ENCODE measurements around the gene LMO1. TPM values are rescaled to one million over a fixed set of nuclear protein-coding genes. Genes with fewer than 3 reads are reported as not detected.
A peak's percentile ranks its signal among the peaks of the same experiment; 100 is the strongest.

The LMO1 gene
- total RNA-seq = not detected in 2 replicates

- H3K27me3 ChIP-seq (ENCODE audit: insufficient read depth, low read length) = peaks cover 72% of the 10 kb centered on the region
- H3K4me2 ChIP-seq (ENCODE audit: insufficient read depth, low read length) = peak within 1 kb of the TSS; percentile 79
- TF ChIP-seq, protein P1, sequence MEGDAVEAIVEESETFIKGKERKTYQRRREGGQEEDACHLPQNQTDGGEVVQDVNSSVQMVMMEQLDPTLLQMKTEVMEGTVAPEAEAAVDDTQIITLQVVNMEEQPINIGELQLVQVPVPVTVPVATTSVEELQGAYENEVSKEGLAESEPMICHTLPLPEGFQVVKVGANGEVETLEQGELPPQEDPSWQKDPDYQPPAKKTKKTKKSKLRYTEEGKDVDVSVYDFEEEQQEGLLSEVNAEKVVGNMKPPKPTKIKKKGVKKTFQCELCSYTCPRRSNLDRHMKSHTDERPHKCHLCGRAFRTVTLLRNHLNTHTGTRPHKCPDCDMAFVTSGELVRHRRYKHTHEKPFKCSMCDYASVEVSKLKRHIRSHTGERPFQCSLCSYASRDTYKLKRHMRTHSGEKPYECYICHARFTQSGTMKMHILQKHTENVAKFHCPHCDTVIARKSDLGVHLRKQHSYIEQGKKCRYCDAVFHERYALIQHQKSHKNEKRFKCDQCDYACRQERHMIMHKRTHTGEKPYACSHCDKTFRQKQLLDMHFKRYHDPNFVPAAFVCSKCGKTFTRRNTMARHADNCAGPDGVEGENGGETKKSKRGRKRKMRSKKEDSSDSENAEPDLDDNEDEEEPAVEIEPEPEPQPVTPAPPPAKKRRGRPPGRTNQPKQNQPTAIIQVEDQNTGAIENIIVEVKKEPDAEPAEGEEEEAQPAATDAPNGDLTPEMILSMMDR (IDR thresholded peaks at IDR 0.05; ENCODE audit: extremely low read depth, low read depth, low read length) = peak; percentile 89
- peaks cover 3% of the 10 kb centered on the region for H4K20me1 ChIP-seq (ENCODE audit: insufficient read depth, low read length)
- H3K4me3 ChIP-seq (ENCODE audit: insufficient read depth, low read length) = peak within 1 kb of the TSS; percentile 63
- H3K79me2 ChIP-seq (ENCODE audit: insufficient read depth, low read length) = no peaks in the 10 kb centered on the region
- H3K4me1 ChIP-seq (ENCODE audit: insufficient read depth, low read length) = peaks cover 14% of the 10 kb centered on the region
- H2AFZ ChIP-seq (ENCODE audit: low read length) = peak within 1 kb of the TSS; percentile 70
- peak; percentile 100 for DNase-seq (ENCODE audit: insufficient read length, low spot score, missing footprints)
- no peak within 1 kb of the TSS for H3K27ac ChIP-seq (ENCODE audit: low read depth, low read length)
- H3K36me3 ChIP-seq (ENCODE audit: insufficient read depth, low read length) = no peaks in the 10 kb centered on the region
- no peaks in the 10 kb centered on the region for H3K9me3 ChIP-seq (ENCODE audit: low read depth, low read length)
Observed at GRCh38 chr11:8263769-8264410, at the start of gene LMO1. LMO1 (minus strand) TSS chr11:8263878; CDS start chr11:8263362, 516 bp downstream.

DNA sequence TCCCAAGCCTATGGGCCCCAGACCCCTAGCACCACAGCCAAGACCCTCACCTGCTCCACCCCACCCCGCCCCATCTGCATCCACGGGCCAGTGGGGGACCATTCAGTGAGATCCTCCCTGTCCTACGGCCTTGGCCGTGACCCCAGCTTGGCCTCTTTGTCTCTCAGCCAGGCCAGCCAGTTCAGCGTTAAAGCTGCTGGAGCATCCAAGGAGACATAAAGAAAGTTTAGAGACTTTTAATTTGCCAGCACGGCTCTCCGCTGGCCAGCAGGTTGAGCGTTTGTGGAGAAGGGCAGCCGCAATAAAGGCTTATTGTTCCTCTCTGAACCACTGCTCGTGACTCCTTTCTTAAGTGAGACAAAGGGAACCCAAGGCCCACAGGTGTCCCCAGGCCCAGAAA, 49.3 kb upstream of the LMO1 start:
- no peak overlapping the region for H3K4me3 ChIP-seq (ENCODE audit: insufficient read depth, low read length)
- H3K9me3 ChIP-seq (ENCODE audit: low read depth, low read length) = no peaks in the 10 kb centered on the region
- H3K79me2 ChIP-seq (ENCODE audit: insufficient read depth, low read length) = no peaks in the 10 kb centered on the region
- H3K4me1 ChIP-seq (ENCODE audit: insufficient read depth, low read length) = no peaks in the 10 kb centered on the region
- no peak overlapping the region for H3K4me2 ChIP-seq (ENCODE audit: insufficient read depth, low read length)
- no peak for DNase-seq (ENCODE audit: insufficient read length, low spot score, missing footprints)
- H2AFZ ChIP-seq (ENCODE audit: low read length) = no peak overlapping the region
- TF ChIP-seq, protein P1 (IDR thresholded peaks at IDR 0.05; ENCODE audit: extremely low read depth, low read depth, low read length) = no peak
- H3K27me3 ChIP-seq (ENCODE audit: insufficient read depth, low read length) = peaks cover 5% of the 10 kb centered on the region
- no peaks in the 10 kb centered on the region for H4K20me1 ChIP-seq (ENCODE audit: insufficient read depth, low read length)
- H3K36me3 ChIP-seq (ENCODE audit: insufficient read depth, low read length) = no peaks in the 10 kb centered on the region
- no peak overlapping the region for H3K27ac ChIP-seq (ENCODE audit: low read depth, low read length)

DNA sequence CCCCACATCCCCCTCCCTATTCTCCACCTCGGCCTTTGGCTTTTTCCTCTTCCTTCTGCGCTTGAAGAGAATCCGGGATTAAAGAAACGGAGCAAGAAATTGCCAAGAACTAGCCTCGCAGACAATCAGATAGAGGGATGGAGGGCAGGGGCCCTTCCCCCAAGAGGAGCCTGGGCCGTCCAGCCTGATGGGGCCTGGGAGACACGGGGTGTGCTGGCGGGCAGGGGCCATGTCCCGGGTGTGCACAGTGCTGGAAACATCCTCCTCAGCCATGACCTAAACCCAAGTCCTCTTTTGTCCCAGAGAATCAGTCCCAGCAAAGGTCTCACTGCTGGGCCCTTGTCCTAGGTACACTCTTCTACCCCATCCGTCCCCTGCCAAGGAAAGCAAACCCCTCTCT, 47.7 kb upstream of the LMO1 start:
- TF ChIP-seq, protein P1 (IDR thresholded peaks at IDR 0.05; ENCODE audit: extremely low read depth, low read depth, low read length) = no peak
- Histone ChIP-seq H3K36me3 (ENCODE audit: insufficient read depth, low read length) (no peaks in the 10 kb centered on the region), H3K9me3 (ENCODE audit: low read depth, low read length) (no peaks in the 10 kb centered on the region), H3K27me3 (ENCODE audit: insufficient read depth, low read length) (peaks cover 5% of the 10 kb centered on the region), H3K4me2 (ENCODE audit: insufficient read depth, low read length) (no peak overlapping the region), H2AFZ (ENCODE audit: low read length) (no peak overlapping the region), H4K20me1 (ENCODE audit: insufficient read depth, low read length) (no peaks in the 10 kb centered on the region), H3K4me1 (ENCODE audit: insufficient read depth, low read length) (no peaks in the 10 kb centered on the region), H3K4me3 (ENCODE audit: insufficient read depth, low read length) (no peak overlapping the region), H3K27ac (ENCODE audit: low read depth, low read length) (no peak overlapping the region), H3K79me2 (ENCODE audit: insufficient read depth, low read length) (no peaks in the 10 kb centered on the region)
- DNase-seq (ENCODE audit: insufficient read length, low spot score, missing footprints) = no peak

GRCh38 chr11:8310743-8311298, 47.1 kb upstream of the LMO1 start:
- H3K4me1 ChIP-seq (ENCODE audit: insufficient read depth, low read length) = no peaks in the 10 kb centered on the region
- peaks cover 5% of the 10 kb centered on the region for H3K27me3 ChIP-seq (ENCODE audit: insufficient read depth, low read length)
- TF ChIP-seq, protein P1 (IDR thresholded peaks at IDR 0.05; ENCODE audit: extremely low read depth, low read depth, low read length) = no peak
- no peaks in the 10 kb centered on the region for H3K79me2 ChIP-seq (ENCODE audit: insufficient read depth, low read length)
- H3K27ac ChIP-seq (ENCODE audit: low read depth, low read length) = no peak overlapping the region
- no peak overlapping the region for H3K4me2 ChIP-seq (ENCODE audit: insufficient read depth, low read length)
- H3K4me3 ChIP-seq (ENCODE audit: insufficient read depth, low read length) = no peak overlapping the region
- peak; percentile 51 for DNase-seq (ENCODE audit: insufficient read length, low spot score, missing footprints)
- no peaks in the 10 kb centered on the region for H4K20me1 ChIP-seq (ENCODE audit: insufficient read depth, low read length)
- H3K9me3 ChIP-seq (ENCODE audit: low read depth, low read length) = no peaks in the 10 kb centered on the region
- no peaks in the 10 kb centered on the region for H3K36me3 ChIP-seq (ENCODE audit: insufficient read depth, low read length)
- H2AFZ ChIP-seq (ENCODE audit: low read length) = no peak overlapping the region

Data from osteoblast (primary cell).